Colonic mucosa (tissue), 4 donors: ENCODE results near the gene MSRB1. TPM values are rescaled to one million over a fixed set of nuclear protein-coding genes. Genes with fewer than 3 reads are reported as not detected.

ENCODE experiments used
- DNase-seq: peaks from one replicate; pipeline ENCODE4 v3.0.0-alpha.2; 2020
- H3K27ac ChIP-seq: fragments of 200-600 bp; one replicate; pipeline ENCODE4 v1.8.0; 2021
- H3K27me3 ChIP-seq: fragments of 200-600 bp; one replicate; pipeline ENCODE4 v1.8.0; 2021
- H3K36me3 ChIP-seq: fragments of 200-600 bp; one replicate; pipeline ENCODE4 v1.8.0; 2021
- H3K4me1 ChIP-seq: fragments of 200-600 bp; one replicate; pipeline ENCODE4 v1.8.0; 2021; ENCODE audit warnings: mild to moderate bottlenecking
- H3K4me3 ChIP-seq: fragments of 200-600 bp; one replicate; pipeline ENCODE4 v1.8.0; 2021
- H3K9ac ChIP-seq, 2 donors: one replicate each; pipeline ENCODE4 v1.7.0; 2013; ENCODE audit warnings: control low read depth in 2 of 2, low read depth in 2 of 2, low read length in 2 of 2
- H3K9me3 ChIP-seq: fragments of 200-600 bp; one replicate; pipeline ENCODE4 v1.8.0; 2021
- intact Hi-C: fragments of 100-400 bp; cut with DNase I; formaldehyde crosslinking; loops from one replicate; pipeline ENCODE4 v1.14.1; 2022
- total RNA-seq, 2 donors: library from RNA; stranded (reverse); fragmentation: NEBNext Ultra II Directional in 1 of 2; extraction: Animal tissue kit (Norgen Biotek cat#: 25700) in 1 of 2; gene quantifications; one replicate each; pipeline ENCODE4 v1.2.1, GENCODE V29; 2021
- TF ChIP-seq, protein P1 (sequence below): fragments of 200-600 bp; IDR thresholded peaks from one replicate; pipeline ENCODE4 v1.8.0; 2022; ENCODE audit warnings: antibody characterized with exemption, mild to moderate bottlenecking
- donor health status: healthy.
- donor health status: DM: no; HTN: no; CAD: no.
- donor health status: DM: no; HTN: no; CAD: no.

The MSRB1 gene
- total RNA-seq, 2 donors from 2014 or later: 33.0 to 61.2 TPM

DNA sequence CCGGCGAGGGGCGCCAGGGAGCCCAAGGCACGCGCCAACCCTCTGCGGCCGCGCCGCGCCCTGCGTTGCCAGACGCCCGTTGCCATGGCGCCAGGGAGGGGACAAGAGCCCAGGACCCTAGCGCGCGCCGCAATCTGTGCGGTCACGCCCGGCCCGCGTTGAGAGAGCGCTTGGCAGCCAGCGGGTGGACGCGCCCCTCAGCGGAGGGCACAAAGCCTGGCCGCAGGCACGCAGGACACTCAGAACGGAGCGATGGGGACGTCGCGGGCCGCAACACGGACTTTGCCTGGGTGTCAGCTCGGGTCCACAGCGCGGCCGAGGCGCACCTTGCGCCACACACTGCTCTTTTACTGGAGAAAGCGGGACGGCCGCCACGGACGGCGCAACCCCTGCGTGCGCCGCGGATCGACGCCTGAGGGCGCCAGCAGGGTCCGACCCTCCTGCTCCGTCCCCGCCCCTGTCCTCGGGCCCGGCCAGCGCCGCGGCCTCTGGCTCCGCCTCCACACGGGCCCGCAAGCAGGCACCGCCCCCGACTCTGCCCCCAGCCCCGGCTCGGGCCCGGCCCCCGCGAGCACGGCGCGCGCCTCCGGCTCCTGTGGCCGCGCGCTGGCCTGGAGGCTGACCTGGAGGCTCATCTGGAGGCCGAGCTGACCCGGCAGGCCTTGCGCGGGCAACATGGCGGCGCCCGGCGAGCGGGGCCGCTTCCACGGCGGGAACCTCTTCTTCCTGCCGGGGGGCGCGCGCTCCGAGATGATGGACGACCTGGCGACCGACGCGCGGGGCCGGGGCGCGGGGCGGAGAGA, 40.7 kb upstream of the MSRB1 start, which contains the start of gene GFER:
GFER (plus strand) TSS at position 650 of the 803 bp plus-strand sequence; CDS start at position 676, 26 bp downstream.
- H3K27me3 ChIP-seq: peaks cover 10% of the 10 kb centered on the region

DNA sequence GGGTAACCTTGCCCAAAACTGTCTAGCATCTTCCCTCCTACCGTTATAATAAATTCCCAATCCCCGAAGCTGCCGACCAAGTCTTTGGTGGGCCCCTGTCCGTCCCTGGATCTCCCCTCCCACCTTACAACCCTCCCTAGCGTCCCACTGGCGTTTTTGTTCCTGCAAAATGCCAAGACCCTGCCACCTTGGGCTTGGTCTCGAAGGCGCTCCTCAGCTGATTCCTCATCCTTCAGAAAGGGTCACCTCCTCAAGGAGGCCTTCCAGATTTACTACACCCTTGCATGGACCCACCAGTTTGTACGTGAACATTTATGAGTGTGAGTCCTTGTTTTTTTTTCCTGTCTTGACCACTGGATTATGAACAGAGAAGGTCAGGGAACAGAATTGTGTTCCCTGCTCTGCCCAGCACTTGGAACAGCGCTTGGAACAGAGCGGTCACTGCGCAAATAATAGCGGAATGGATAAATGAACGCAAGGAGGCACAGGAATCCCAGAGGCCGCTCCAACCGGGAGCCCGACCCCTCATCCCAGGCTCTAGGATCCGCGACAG, 40.1 kb upstream of the MSRB1 start:
- Histone ChIP-seq H3K27ac (peak overlapping the region; percentile 93), H3K9ac (peak overlapping the region; percentile 70 to 71), H3K4me3 (peak overlapping the region; percentile 87), H3K9me3 (no peaks in the 10 kb centered on the region), H3K4me1 (peaks cover 23% of the 10 kb centered on the region), H3K27me3 (peaks cover 8% of the 10 kb centered on the region), H3K36me3 (peaks cover 8% of the 10 kb centered on the region)
- no peak for DNase-seq
- TF ChIP-seq, protein P1, sequence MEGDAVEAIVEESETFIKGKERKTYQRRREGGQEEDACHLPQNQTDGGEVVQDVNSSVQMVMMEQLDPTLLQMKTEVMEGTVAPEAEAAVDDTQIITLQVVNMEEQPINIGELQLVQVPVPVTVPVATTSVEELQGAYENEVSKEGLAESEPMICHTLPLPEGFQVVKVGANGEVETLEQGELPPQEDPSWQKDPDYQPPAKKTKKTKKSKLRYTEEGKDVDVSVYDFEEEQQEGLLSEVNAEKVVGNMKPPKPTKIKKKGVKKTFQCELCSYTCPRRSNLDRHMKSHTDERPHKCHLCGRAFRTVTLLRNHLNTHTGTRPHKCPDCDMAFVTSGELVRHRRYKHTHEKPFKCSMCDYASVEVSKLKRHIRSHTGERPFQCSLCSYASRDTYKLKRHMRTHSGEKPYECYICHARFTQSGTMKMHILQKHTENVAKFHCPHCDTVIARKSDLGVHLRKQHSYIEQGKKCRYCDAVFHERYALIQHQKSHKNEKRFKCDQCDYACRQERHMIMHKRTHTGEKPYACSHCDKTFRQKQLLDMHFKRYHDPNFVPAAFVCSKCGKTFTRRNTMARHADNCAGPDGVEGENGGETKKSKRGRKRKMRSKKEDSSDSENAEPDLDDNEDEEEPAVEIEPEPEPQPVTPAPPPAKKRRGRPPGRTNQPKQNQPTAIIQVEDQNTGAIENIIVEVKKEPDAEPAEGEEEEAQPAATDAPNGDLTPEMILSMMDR: no peak
- intact Hi-C loops: no loop called here

More for the DNA sequence above, 40.7 kb upstream of the MSRB1 start, which contains the start of gene GFER:
- DNase-seq: peak; percentile 92
- intact Hi-C loops: no loop called here
- H3K9ac ChIP-seq: peak within 1 kb of the TSS; percentile 70 to 71
- H3K4me3 ChIP-seq: peak within 1 kb of the TSS; percentile 87
- peaks cover 5% of the 10 kb centered on the region for H3K36me3 ChIP-seq
- H3K27ac ChIP-seq: peak within 1 kb of the TSS; percentile 93
- H3K9me3 ChIP-seq: no peaks in the 10 kb centered on the region
- TF ChIP-seq, protein P1: peak; percentile 31
- H3K4me1 ChIP-seq: peaks cover 23% of the 10 kb centered on the region

DNA sequence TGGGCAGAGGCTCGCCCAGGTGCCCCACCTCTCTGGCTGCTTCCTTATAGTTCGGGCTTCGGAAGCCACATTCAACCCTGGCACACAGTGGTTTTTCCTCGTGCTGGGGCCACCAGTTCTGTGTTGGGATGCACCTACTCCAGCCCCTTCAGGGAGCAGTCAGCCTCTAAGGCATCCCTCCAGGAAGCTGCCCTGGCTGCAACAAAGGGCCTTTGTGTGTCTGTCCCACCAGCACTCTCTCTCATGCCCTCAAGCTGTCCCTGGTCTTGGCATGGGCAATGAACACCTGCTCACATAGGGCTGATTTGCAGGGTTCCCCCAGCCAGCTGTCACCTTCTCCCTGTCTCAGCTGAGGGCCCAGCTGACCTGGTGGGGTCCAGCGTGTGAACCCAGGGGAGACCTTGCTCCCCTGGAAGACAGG, 39.0 kb upstream of the MSRB1 start:
- TF ChIP-seq, protein P1: no peak
- Histone ChIP-seq H3K4me1 (peaks cover 23% of the 10 kb centered on the region), H3K9me3 (no peaks in the 10 kb centered on the region), H3K4me3 (no peak overlapping the region), H3K36me3 (peaks cover 14% of the 10 kb centered on the region), H3K27me3 (peaks cover 8% of the 10 kb centered on the region), H3K27ac (peak overlapping the region; percentile 93), H3K9ac (peak overlapping the region in 1 of 2 donors; percentile 71)
- DNase-seq: peak; percentile 83
- intact Hi-C loops: no loop called here

DNA sequence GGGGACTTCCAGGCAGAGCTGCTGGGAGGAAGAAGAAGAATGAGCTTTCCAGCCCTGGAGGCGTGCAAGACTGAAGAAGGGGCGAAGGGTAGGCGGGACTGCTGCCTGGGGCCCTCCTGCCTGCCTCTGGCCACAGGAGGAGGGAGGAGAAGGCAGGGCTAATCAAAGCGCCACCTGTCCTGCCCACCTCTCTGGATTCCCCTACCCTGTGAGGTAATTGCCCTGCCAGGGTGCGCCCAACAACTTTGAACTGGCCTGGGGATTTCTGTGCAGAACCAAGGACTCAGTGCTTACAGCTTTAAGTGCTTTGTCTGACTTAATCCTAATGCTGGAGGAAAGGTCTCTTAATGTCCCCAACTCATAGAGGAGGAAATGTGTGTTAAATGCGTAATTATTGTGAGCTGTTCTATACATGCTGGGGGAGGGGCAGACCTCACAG, 38.4 kb upstream of the MSRB1 start, which contains the start of gene NOXO1:
NOXO1 (minus strand) TSS at position 72 of the 439 bp plus-strand sequence. CDS start 290 bp downstream, outside the sequence.
- peak; percentile 85 for DNase-seq
- H3K4me1 ChIP-seq: peaks cover 23% of the 10 kb centered on the region
- intact Hi-C loops: no loop called here
- no peaks in the 10 kb centered on the region for H3K9me3 ChIP-seq
- TF ChIP-seq, protein P1: no peak
- peak within 1 kb of the TSS; percentile 39 for H3K4me3 ChIP-seq
- H3K27me3 ChIP-seq: peaks cover 8% of the 10 kb centered on the region
- peaks cover 13% of the 10 kb centered on the region for H3K36me3 ChIP-seq
- H3K9ac ChIP-seq: peak within 1 kb of the TSS; percentile 71 to 81
- peak within 1 kb of the TSS; percentile 93 for H3K27ac ChIP-seq

DNA sequence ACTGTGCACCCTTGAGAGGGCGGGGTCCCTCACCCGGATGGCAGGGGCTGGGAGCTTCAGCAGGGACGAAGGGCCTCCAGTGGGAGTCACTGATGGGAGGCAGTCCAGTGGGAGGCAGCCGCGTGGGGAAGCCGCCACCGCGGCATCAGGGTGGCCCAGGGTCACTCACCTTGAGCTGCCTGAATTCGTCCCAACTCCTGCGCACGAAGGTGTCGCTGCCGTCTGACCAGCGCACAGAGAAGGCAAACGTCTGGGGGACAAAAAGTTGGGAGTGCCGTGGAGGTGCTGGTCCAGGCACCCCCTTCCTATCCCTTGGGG, 37.7 kb upstream of the MSRB1 start:
- peaks cover 9% of the 10 kb centered on the region for H3K36me3 ChIP-seq
- peak overlapping the region; percentile 93 for H3K27ac ChIP-seq
- no peak for DNase-seq
- TF ChIP-seq, protein P1: no peak
- no peaks in the 10 kb centered on the region for H3K9me3 ChIP-seq
- H3K27me3 ChIP-seq: peaks cover 8% of the 10 kb centered on the region
- peak overlapping the region; percentile 71 to 81 for H3K9ac ChIP-seq
- peak overlapping the region; percentile 39 for H3K4me3 ChIP-seq
- H3K4me1 ChIP-seq: peaks cover 20% of the 10 kb centered on the region
- intact Hi-C loops: no loop called here
